Activated CD4-positive, alpha-beta T cell treated with anti-CD3 and anti-CD28 coated beads, Interleukin-2, amount 50 U/mL, for 4 hours (primary cell): ENCODE measurements around the gene GNAL.

Source experiments
- DNase-seq, 2 experiments: peaks; one replicate each; pipeline ENCODE4 v3.0.0-alpha.2; 2020

GNAL gene

GRCh38 chr18:11775436-11776174, 86.5 kb downstream of the GNAL start:
- no peak for DNase-seq

- no peak for DNase-seq
Measured at GRCh38 chr18:11780042-11780441, 91.0 kb downstream of the GNAL start.

- DNase-seq, result no peak
Measured at GRCh38 chr18:11783716-11784331, 94.8 kb downstream of the GNAL start.

- DNase-seq, result no peak
Measured at GRCh38 chr18:11784674-11785304, 95.7 kb downstream of the GNAL start.

- peak; percentile 3 to 10 for DNase-seq
Measured at GRCh38 chr18:11785444-11786055, 96.5 kb downstream of the GNAL start.

GRCh38 chr18:11789716-11790510, 100.8 kb downstream of the GNAL start:
- DNase-seq, result no peak

GRCh38 chr18:11791131-11791530, 102.1 kb downstream of the GNAL start:
- DNase-seq, result no peak

GRCh38 chr18:11792632-11793031, 103.6 kb downstream of the GNAL start:
- no peak for DNase-seq

GRCh38 chr18:11794195-11794594, 105.1 kb downstream of the GNAL start:
- no peak for DNase-seq

- DNase-seq, result no peak
Measured at GRCh38 chr18:11795916-11796315, 106.9 kb downstream of the GNAL start.

- no peak for DNase-seq
Measured at GRCh38 chr18:11798271-11798670, 109.2 kb downstream of the GNAL start.

GRCh38 chr18:11799066-11799465, 110.0 kb downstream of the GNAL start:
- no peak for DNase-seq

GRCh38 chr18:11800566-11801334, 111.7 kb downstream of the GNAL start:
- no peak for DNase-seq

GRCh38 chr18:11801573-11801972, 112.5 kb downstream of the GNAL start:
- no peak for DNase-seq

GRCh38 chr18:11802158-11802557, 113.1 kb downstream of the GNAL start:
- DNase-seq, result no peak

- no peak for DNase-seq
Measured at GRCh38 chr18:11802586-11802985, 113.5 kb downstream of the GNAL start.

GRCh38 chr18:11807233-11807632, 118.2 kb downstream of the GNAL start:
- DNase-seq, result no peak

GRCh38 chr18:11808001-11808855, 119.2 kb downstream of the GNAL start:
- no peak for DNase-seq

- no peak for DNase-seq
Measured at GRCh38 chr18:11809895-11810294, 120.8 kb downstream of the GNAL start.

- DNase-seq, result no peak
Measured at GRCh38 chr18:11810379-11810778, 121.3 kb downstream of the GNAL start.

- DNase-seq, result no peak
Measured at GRCh38 chr18:11811009-11811408, 121.9 kb downstream of the GNAL start.
